Measurements from ENCODE around the gene FAM89B. TPM values are rescaled to one million over a fixed set of nuclear protein-coding genes. Genes with fewer than 3 reads are reported as not detected.
A peak's percentile ranks its signal among the peaks of the same experiment; 100 is the strongest.
"Not testable (repeated sequence)": the region's sequence is repeated elsewhere in the genome, so short reads cannot be mapped to it uniquely, and the experiment has no call there.

FAM89B gene
- polyA plus RNA-seq, 3 donors: 51.3 to 139 (median 70.8) TPM

- peaks cover 38% of the 10 kb centered on the region for H3K4me1 Mint-ChIP-seq
- WGBS (ENCODE audit: insufficient coverage): 100% methylated on average over 4 of the region's 4 CpGs
- H3K27ac ChIP-seq (ENCODE audit: low read depth in 1 of 2, low read length in 2 of 2): no peak overlapping the region
Observed at GRCh38 chr11:65563601-65564000, 8.7 kb upstream of the FAM89B start.

GRCh38 chr11:65564879-65565559 is 7.3 kb upstream of the FAM89B start:
- H3K4me3 Mint-ChIP-seq; H3K9ac ChIP-seq (ENCODE audit: insufficient read depth, low read length, poor library complexity, severe bottlenecking); H3K9me3 Mint-ChIP-seq; H3K36me3 ChIP-seq (replicated peaks in 1 of 2; ENCODE audit: control insufficient read depth in 1 of 2, insufficient read depth in 2 of 2, low read length in 2 of 2); intact Hi-C loops (cut with micrococcal nuclease); H2AFZ ChIP-seq (ENCODE audit: insufficient read depth, low read depth, low read length, poor library complexity, severe bottlenecking); DNase-seq; H3K4me3 ChIP-seq (replicated peaks in 1 of 3; ENCODE audit: low read depth in 2 of 3, low read length in 3 of 3); H3K9me3 ChIP-seq (replicated peaks in 1 of 2; ENCODE audit: control insufficient read depth in 1 of 2, insufficient read depth in 1 of 2, low read length in 2 of 2); H3K4me2 ChIP-seq (replicated peaks; ENCODE audit: extremely low read depth, low read length, poor library complexity, severe bottlenecking); H3K27me3 ChIP-seq (ENCODE audit: control insufficient read depth in 2 of 2, insufficient read depth in 2 of 2, low read length in 2 of 2): not testable (repeated sequence)
- WGBS (ENCODE audit: insufficient coverage): 80% methylated on average over 7 of the region's 12 CpGs
- H3K27ac Mint-ChIP-seq: peak overlapping the region in 6 of 7 donors; percentile 45 to 84 (median 64)
- Histone ChIP-seq H3K4me1 (ENCODE audit: control insufficient read depth in 1 of 2, insufficient read depth in 2 of 2, low read length in 2 of 2) (peaks cover 30 to 38% of the 10 kb centered on the region in 2 donors), H3K27ac (ENCODE audit: low read depth in 1 of 2, low read length in 2 of 2) (peak overlapping the region in 1 of 2 donors; percentile 57), H4K20me1 (ENCODE audit: insufficient read depth, low read length) (peaks cover 18% of the 10 kb centered on the region), H3K79me2 (ENCODE audit: insufficient read depth, low read length) (peaks cover 25% of the 10 kb centered on the region)
- peaks cover 10 to 16% of the 10 kb centered on the region in 2 donors for H3K36me3 Mint-ChIP-seq
- peaks cover 4 to 11% (median 10%) of the 10 kb centered on the region in 3 donors for H3K27me3 Mint-ChIP-seq (ENCODE audit: low read depth in 3 of 3)
- H3K4me1 Mint-ChIP-seq: peaks cover 46% of the 10 kb centered on the region

More at GRCh38 chr11:65563601-65564000, 8.7 kb upstream of the FAM89B start:
- H3K27ac Mint-ChIP-seq: no peak overlapping the region
- H3K9me3 Mint-ChIP-seq: peaks cover 0 to 1% (median 0%) of the 10 kb centered on the region in 7 donors
- H3K27me3 ChIP-seq (ENCODE audit: control insufficient read depth in 2 of 2, insufficient read depth in 2 of 2, low read length in 2 of 2): peaks cover 0 to 21% of the 10 kb centered on the region in 2 donors
- H3K4me3 Mint-ChIP-seq: no peak overlapping the region
- peaks cover 21 to 31% of the 10 kb centered on the region in 2 donors for H3K4me1 ChIP-seq (ENCODE audit: control insufficient read depth in 1 of 2, insufficient read depth in 2 of 2, low read length in 2 of 2)
- no peak for TF ChIP-seq CTCF (IDR thresholded peaks at IDR 0.05)
- peaks cover 11% of the 10 kb centered on the region for H4K20me1 ChIP-seq (ENCODE audit: insufficient read depth, low read length)
- H2AFZ ChIP-seq (ENCODE audit: insufficient read depth, low read depth, low read length, poor library complexity, severe bottlenecking): no peak overlapping the region
- H3K36me3 ChIP-seq (replicated peaks in 1 of 2; ENCODE audit: control insufficient read depth in 1 of 2, insufficient read depth in 2 of 2, low read length in 2 of 2): peaks cover 0 to 3% of the 10 kb centered on the region in 2 donors
- intact Hi-C loops (cut with micrococcal nuclease): no loop called here
- H3K4me3 ChIP-seq (replicated peaks in 1 of 3; ENCODE audit: low read depth in 2 of 3, low read length in 3 of 3): no peak overlapping the region
- no peak for DNase-seq
- H3K9me3 ChIP-seq (replicated peaks in 1 of 2; ENCODE audit: control insufficient read depth in 1 of 2, insufficient read depth in 1 of 2, low read length in 2 of 2): no peaks in the 10 kb centered on the region
- H3K9ac ChIP-seq (ENCODE audit: insufficient read depth, low read length, poor library complexity, severe bottlenecking): no peak overlapping the region
- peaks cover 16% of the 10 kb centered on the region for H3K79me2 ChIP-seq (ENCODE audit: insufficient read depth, low read length)
- H3K4me2 ChIP-seq (replicated peaks; ENCODE audit: extremely low read depth, low read length, poor library complexity, severe bottlenecking): no peak overlapping the region
- H3K27me3 Mint-ChIP-seq (ENCODE audit: low read depth in 3 of 3): peaks cover 6 to 22% (median 18%) of the 10 kb centered on the region in 3 donors
- H3K36me3 Mint-ChIP-seq: peaks cover 7 to 12% of the 10 kb centered on the region in 2 donors
